CD4-positive, alpha-beta T cell treated with Interleukin-1 beta for 1 hour (primary cell): ENCODE measurements around the gene AMIGO1.

Experiments used
- DNase-seq, 2 donors: peaks; one replicate each; pipeline ENCODE4 v3.0.0-alpha.2; 2020 to 2022

AMIGO1 gene, protein sequence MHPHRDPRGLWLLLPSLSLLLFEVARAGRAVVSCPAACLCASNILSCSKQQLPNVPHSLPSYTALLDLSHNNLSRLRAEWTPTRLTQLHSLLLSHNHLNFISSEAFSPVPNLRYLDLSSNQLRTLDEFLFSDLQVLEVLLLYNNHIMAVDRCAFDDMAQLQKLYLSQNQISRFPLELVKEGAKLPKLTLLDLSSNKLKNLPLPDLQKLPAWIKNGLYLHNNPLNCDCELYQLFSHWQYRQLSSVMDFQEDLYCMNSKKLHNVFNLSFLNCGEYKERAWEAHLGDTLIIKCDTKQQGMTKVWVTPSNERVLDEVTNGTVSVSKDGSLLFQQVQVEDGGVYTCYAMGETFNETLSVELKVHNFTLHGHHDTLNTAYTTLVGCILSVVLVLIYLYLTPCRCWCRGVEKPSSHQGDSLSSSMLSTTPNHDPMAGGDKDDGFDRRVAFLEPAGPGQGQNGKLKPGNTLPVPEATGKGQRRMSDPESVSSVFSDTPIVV

DNA sequence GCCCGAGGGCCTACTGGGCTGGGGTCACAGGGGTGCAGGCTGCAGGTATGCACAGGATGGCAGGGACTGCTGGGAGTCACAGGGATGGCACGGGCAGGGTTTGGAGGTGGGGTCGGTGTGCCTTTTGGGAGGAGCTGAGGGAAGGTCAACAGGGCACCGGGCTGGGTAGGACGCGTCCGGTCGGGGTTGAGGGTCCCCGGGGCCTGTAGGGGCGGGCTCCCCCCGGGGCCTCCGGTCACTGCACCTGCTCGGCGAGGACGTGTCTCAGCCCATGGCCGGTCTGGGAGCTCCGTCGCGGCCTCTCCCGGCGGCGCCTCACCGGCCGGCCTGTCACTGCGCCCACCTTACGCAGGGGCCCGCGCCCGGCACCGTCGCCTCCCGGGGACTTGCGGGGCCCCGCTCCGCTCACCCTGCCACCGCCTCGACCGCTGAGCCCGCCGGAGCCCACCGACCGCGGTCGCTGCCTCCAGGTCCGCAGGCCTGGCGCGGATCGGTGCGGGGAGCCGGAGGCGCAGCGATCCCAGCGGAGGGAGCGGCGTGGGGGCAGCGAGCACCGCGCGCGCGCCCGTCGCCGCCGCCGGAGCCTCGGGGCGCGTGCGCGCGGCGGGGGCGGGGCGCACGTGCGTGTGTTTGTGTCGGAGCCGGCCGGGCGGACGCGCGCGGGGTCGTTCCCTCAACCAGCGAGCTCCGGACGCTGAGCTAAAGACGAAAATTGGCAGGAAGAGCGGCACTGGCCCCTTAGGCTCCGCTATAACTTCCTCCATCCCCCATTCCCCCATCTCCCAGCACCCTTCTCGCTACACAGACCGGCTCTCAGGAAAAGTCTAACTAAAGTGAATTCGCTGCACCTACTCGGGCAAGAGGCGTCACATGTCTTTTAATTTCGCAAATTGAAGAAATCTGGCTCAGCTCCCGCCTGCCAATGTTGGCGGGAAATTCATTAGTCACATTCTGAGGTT, at the start of gene AMIGO1:
Gene AMIGO1 (minus strand): TSS at position 552 of the 959 bp plus-strand sequence. CDS start 815 bp downstream, outside the sequence.
- DNase-seq, result peak; percentile 56 to 63

DNA sequence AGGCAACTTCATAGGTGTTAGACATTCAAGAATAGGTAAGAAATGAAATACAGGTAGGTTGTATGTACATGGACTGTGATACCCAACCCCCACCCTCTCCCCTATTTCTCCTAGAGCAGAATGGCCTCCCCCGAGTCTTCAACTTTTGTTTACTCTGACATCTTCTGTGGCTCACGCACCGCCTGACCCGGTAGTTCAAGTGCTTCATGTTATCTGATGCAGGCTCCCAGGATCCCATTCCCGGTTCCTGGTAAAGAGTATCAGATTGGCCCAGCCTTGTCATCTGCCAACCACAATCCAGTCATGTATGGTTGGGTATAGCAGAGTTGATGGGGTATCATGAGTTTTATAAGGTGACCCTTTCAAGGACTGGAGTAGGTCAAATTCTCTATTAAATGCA, 48.0 kb upstream of the AMIGO1 start:
- no peak for DNase-seq

DNA sequence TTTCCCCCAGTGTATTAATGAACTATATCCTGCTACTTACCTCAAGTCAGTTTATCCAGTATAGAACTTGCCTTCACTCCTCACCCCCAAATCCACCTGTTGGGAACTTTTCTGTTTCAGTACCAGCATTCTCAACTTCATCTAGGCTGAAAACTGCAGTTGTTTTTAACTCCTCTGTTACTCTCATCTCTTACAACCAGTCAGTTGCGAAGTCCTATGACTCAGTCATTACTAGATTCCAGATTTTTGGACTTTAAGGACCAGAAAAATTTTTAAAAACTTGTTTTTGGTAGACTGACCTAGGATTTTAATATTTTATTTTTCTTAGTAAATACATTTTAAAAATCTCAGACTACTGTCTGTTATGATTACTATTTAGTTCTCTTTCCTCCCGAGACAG, 47.0 kb upstream of the AMIGO1 start:
- DNase-seq, result no peak

DNA sequence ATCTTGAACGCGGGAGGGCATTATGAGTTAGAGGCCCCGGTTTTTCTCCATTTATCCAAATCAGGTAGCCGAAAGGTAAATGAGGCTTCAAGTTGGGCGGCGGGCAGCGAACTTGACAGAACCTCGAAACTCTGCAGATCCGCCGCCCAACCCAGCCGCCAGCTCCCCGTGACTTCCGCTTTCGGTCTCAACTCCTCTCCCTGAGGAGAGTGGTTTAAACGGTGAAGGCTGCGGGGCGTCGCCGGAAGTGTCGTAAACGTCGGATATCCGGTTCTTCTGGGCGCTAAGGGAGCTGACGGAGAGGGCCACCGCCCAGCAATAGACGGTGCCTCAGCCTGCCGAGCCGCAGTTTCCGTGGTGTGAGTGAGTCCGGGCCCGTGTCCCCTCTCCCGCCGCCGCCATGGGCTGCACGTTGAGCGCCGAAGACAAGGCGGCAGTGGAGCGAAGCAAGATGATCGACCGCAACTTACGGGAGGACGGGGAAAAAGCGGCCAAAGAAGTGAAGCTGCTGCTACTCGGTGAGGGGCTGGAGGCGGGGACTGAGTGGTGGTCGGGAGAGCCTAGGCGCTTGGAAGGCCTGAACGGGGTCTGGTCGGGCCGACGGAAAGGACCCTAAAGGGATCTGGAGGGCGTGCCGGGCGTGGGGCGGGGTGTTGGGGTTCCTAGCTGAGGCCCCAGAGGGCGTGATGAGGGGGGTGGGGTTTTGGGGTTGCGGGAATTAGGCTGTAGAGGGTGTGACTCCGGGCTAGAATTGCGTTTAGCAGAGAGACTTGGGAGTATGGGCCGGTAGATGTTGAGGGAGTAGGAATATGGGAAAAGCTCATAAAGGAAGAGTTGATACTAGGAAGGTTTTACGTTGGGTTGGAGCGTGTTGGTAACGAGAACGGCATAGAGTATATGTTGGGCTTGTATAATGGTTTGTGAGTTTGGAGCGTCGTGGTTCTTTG, 39.1 kb upstream of the AMIGO1 start, which contains the start of gene GNAI3:
Gene GNAI3 (plus strand): TSS at position 295 of the 947 bp plus-strand sequence. CDS start 106 bp downstream, at position 401.
- peak; percentile 96 for DNase-seq

DNA sequence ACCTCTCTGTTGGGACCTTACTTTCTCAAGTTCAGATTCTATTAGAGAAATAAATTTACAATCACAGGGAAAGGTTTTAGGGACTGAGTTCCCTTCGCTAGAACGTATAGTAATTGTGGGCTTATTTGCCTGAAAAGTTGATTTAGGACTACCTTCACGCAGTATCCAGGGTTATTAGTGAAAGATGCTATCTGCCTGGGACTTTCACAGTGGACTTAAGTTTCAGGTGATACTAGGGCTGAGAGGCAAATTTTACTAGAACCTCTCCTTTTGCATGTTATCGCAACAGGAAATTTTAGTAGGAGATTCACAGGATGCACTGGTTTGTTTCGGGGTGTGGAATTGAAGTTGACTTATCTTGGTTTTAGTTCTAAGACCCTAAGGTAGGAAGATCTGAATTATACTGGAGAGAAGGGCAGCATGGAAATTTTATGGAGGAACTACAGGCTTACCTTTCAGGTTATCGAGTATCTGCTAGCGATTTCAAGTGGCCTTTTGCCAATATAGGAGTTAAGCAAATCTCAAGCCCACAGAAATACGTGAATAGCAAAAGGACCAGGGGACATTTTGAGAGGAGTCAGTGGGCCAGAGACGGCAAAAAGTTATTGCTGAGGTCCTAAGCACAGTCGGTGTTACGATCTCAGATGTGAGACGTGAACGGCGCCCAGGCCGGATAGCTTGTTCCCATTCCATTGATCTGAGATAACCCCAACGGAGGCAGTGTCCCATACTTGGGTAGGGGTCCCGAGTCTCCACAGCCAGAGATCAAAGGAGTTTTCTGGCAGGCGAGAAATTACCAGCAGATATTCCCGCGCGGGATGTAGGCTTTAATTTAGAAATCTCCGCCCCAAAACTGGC, 38.2 kb upstream of the AMIGO1 start:
- peak in 1 of 2 donors; percentile 34 for DNase-seq

DNA sequence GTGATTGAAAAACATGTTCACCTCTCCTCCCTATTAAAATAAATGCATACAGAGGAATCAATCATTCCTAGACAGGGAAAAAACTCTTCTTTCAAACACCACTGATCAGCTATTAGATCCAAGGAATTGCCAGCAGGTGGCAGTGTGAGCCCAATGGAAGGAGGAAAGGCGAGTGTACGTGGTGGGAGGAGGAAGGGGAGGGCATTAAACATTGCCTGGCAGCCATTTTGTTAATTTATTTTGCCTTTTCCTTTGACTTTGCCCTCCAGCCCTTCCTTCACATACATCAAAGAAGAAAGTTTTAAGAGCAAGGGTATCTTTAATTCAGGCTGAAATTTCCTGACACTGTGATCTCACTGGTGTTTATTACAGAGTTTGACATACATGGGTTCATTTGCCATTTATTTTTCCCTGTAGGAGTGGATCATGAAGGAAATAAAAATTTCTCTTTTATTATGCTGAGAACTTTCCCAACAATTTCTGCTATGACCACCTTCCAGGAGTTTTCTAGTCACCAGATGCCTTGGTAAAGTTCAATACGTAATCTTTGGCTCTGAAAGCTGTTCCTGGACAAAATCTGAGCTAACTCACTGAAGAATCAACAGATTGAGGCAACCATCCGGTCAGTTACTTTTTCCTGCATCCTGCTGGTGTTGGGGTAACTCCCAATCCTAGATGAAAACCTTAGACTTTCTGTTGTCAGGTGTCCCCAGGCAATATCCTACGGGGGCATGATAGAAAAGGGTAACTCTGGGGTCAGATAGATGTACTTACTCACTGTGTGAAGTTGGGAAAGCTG, 37.0 kb upstream of the AMIGO1 start:
- peak; percentile 88 to 91 for DNase-seq

DNA sequence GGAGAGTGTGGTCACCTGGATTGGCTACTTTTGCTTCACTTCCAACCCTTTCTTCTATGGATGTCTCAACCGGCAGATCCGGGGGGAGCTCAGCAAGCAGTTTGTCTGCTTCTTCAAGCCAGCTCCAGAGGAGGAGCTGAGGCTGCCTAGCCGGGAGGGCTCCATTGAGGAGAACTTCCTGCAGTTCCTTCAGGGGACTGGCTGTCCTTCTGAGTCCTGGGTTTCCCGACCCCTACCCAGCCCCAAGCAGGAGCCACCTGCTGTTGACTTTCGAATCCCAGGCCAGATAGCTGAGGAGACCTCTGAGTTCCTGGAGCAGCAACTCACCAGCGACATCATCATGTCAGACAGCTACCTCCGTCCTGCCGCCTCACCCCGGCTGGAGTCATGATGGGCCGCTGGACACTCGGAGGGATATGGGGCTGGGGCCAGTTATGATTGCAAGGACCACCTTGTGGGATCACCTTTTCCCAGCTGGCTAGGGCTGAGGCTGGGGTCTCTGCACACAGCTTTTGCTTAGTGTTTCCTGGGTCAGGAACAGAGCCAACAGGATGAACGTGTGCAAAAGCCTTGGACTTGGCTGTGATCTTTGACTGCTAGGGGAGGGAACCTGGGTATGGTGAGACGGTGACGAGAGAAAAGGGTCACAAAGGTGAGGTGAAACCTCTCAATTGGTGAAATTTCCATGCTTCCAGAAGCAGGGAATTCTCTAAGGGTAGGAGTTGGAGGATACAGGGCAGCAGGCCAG, 34.6 kb upstream of the AMIGO1 start:
- no peak for DNase-seq

DNA sequence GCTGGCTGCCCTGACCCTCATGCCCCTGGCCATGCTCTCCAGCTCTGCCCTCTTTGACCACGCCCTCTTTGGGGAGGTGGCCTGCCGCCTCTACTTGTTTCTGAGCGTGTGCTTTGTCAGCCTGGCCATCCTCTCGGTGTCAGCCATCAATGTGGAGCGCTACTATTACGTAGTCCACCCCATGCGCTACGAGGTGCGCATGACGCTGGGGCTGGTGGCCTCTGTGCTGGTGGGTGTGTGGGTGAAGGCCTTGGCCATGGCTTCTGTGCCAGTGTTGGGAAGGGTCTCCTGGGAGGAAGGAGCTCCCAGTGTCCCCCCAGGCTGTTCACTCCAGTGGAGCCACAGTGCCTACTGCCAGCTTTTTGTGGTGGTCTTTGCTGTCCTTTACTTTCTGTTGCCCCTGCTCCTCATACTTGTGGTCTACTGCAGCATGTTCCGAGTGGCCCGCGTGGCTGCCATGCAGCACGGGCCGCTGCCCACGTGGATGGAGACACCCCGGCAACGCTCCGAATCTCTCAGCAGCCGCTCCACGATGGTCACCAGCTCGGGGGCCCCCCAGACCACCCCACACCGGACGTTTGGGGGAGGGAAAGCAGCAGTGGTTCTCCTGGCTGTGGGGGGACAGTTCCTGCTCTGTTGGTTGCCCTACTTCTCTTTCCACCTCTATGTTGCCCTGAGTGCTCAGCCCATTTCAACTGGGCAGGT, 33.9 kb upstream of the AMIGO1 start:
- no peak for DNase-seq

DNA sequence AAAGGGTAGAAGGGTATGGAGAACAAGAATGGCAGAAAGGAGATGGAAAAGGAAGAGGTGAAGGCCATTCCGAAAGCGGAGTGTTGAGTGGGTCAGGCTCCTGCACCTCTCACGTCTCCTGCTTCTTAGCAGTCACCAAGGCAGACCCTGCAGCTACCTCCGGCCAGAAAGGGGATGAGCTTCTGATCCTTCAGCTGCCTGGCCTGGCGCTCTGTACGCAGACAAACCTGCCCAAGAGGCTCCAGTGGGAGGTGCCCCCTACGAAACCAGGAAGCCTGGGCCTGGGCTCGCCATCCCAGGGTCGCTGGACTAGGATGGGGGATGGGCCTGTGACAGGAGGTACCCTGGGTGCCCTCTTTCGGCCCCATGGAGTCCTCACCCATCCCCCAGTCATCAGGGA, 33.1 kb upstream of the AMIGO1 start:
- DNase-seq, result no peak

DNA sequence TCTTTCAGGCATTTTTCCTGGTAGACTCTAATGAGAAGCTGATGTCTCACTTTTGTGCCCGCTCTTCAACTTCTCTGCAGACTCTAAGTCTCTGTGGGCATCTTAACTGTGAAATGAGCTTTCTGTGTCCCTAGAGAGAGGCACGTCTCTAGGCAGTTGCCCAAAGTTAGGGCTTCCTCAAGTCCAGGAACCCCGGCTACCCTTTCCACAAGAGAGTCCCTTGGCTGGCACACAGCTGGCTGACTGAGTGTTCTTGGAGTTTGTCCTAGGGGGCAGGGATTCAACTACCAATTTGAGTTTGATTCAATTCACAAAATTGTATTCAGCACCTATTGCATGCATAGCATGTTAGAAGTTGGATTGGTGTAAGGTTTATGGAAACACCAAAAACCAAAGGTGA, 31.6 kb upstream of the AMIGO1 start:
- DNase-seq, result no peak

DNA sequence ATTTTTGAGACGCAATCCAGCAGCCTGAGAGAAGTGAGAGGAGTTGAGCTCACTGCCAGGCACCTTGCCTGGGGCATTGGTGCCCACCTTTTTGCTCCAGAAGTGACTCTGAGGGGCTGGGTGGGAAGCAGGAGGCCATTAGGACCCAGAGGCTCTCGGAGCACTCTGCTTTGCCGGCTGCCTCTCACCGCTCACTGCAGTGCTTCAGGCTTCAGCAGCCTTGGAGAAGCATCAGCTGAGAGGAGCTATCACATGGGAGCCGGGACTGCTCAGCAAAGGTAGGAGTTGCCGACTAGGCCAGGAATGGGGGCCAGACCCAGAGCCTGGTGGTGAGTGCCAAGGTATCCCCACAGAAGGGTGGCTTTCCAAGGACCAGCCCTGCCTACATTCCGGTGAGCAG, 30.1 kb upstream of the AMIGO1 start, which contains the start of gene GPR61:
Gene GPR61 (plus strand): TSS at position 197 of the 400 bp plus-strand sequence. CDS start 3,151 bp downstream, outside the sequence.
- no peak for DNase-seq

DNA sequence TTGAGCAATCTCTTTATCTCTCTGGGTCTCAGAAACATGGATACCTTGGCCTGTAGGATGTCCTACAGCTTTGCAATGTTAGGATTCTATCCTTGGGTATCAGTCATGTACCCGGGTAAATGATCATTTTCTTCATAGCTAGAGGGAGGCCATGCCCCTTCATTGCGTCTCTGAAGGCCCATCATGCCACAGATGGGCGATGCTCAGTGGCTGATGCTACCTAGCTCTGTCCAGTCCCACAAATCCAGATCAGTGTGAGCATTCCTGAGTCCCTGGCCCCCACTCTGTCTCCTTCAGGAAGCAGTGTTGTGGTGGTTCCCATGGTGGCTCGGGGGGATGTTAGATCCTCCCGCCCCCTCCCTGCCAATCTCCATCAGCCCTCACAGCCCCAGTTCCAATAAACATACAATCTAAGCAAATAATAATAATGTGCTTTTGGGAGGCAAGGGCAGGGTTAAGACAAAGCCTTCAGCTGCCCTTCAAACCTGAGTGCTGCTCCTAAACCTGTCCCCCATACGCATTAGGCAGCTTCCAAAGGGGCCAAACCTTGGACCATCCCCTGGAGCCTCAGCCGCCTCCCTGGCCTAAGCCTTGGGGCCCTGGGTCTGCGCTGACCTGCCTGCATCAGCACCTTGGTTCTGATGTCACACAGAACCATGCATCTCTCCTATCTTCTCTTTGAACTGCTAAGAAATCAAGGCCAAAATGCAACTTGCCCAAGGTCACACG, 29.5 kb upstream of the AMIGO1 start:
- DNase-seq, result no peak

DNA sequence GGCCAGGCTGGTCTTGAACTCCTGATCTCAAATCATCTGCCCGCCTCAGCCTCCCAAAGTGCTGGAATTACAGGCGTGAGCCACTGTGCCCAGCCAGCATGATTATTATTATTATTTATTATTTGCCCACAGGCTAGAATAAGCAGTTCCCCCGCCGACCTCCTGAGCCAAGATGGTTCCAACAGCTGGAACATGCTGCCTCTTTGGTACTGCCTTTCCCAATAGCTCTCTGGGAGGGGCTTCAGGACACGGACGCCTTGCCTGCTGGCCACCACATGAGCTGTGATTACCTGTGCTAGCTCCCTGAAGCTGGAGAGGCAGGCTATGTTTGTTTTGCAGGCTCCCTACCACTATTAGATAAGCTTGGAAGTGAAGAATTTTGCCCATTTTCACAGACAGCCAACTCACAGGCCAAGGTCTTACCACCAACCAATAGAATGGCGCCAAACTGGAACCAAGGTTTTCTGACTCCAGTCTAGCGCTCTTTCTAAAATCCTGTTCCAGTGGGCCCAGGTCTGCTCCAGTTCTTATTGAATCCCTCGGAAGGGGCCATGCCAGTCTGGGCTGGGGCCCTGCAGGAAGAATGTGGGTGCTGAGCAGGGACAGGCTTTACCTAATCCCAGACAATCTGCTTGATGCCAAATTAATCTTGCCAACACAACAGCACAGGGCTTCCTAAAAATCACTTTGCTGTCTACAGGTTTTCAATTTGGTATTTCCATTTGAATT, 28.1 kb upstream of the AMIGO1 start:
- DNase-seq, result no peak

DNA sequence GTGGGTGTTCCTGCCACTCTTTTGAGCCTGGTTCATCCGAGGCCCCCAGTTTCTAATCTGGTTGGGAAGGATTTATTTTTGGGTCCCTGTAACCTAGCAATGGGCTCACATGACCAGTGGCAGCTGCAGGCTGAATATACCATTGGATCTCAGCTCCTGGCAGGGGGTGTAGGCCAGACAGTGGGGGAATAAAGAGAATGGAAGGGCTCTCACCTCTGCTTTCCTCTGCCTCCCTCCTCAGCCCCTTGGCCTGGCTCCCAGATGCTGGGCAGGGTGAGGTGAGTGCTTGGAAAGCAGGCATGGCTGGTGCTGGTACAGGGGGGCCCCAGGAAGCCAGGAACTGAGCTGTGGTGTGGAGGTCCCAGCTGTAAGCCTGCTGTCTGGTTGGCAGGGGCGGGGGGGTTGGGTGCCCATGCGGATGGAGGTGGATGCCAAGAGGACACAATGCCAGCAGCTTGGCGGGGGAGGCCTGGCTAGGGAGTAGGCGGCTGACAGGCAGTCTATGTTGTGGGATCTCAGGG, 26.5 kb upstream of the AMIGO1 start:
- no peak for DNase-seq

DNA sequence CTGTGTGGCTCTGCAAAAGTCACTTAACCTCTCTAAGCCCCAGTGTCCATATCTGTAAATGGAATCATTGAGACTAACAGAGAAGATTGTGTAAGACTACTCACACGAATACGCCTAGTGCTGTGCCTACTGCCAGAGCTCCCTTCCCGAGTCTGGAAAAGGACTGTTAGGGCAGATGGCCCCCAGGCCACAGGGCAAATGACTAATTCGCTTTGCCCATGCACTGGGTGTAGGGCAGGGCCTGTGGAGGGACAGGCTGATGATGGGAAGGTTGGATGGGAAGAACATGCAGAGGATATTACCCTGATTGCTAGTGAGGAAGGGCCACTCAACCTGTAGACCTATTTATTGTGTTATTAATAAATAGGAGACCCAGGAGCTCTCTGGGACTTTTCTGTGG, 26.0 kb upstream of the AMIGO1 start:
- no peak for DNase-seq

DNA sequence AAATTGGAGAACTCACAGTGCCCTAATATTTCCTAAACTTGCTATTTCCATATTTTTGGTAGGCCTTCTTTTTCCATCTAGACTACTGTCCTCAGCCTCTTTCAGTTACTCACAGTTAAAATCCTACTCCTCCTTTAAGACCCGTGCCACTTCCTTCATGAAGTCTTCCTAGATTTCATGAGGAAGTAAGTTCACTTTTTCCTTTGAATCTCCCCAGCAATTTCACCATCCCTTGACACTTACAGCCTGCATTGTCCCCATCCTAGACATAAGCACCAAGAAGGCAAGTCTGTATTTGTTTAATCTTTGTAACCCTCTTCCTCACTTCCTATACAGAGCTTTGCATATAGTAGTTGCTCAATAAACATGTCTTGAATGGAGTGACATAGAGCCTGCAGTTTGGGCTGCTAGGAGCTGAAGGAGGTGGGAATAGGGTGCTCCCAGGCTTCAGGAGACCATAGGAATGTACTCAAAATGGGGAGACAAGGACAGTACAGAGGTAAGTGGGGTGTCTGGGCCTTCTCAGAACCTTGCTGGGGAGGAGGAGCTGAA, 24.9 kb upstream of the AMIGO1 start:
- DNase-seq, result no peak
